HepG2 (cell line): ENCODE data around the gene CTSD. TPM values are rescaled to one million over a fixed set of nuclear protein-coding genes. Genes with fewer than 3 reads are reported as not detected.
A peak's percentile ranks its signal among the peaks of the same experiment; 100 is the strongest.

Source experiments
- ATAC-seq: fragments of 200-7000 bp; cut with Tn5 transposase; 3 replicates; pipeline ENCODE4 v1.9.1; 2020; ENCODE audit warnings: mild to moderate bottlenecking, moderate library complexity
- BruUV-seq: library from RNA; stranded (reverse); fragments of 400-500 nt; replicated peaks from 2 replicates; lab custom pipeline; 2021; lab: Mats Ljungman, UMichigan
- CTCF ChIA-PET: fragments of 300-600 bp; formaldehyde crosslinking; extraction: SDS; loops from one replicate; lab custom pipeline; 2021; ENCODE audit warnings: low total read pairs, inconsistent platforms, low intra/inter-chr PET ratio; lab: Yijun Ruan, JAX
- POLR2A ChIA-PET: fragments of 350-600 bp; sonication (Branson Sonifier 250); formaldehyde crosslinking; loops from one replicate; lab custom pipeline; 2020; ENCODE audit warnings: antibody characterized with exemption, inconsistent platforms; lab: Yijun Ruan, JAX
- DNase-seq: peaks from one replicate; pipeline ENCODE4 v3.0.0-alpha.2; 2015; ENCODE audit warnings: low spot score
- FAIRE-seq: peaks from 3 replicates; lab custom pipeline; 2011; peaks lifted over from hg19 to GRCh38; lab: Jason Lieb, UNC
- H2AFZ ChIP-seq: one replicate; pipeline ENCODE4 v1.6.1; 2011; ENCODE audit warnings: low read length, inconsistent platforms
- H3K27ac ChIP-seq: fragments of 300-600 bp; 3 replicates; pipeline ENCODE4 v1.8.0; 2011; ENCODE audit warnings: mixed run types, mild to moderate bottlenecking, mixed read lengths, low read length, inconsistent platforms; ENCODE audit not compliant: insufficient read depth; ENCODE audit errors: extremely low read length
- H3K27me3 ChIP-seq, 2 experiments: fragments of 200-600 bp in 1 of 2; 2 replicates in 1 of 2; 3 replicates in 1 of 2; pipeline versions ENCODE4 v1.6.0 to v1.8.0; 2011; ENCODE audit warnings: low read length in 2 of 2, mild to moderate bottlenecking in 2 of 2, moderate library complexity in 2 of 2, inconsistent platforms in 1 of 2; ENCODE audit not compliant: insufficient read depth in 2 of 2, control insufficient read depth in 1 of 2
- H3K36me3 ChIP-seq, 2 experiments: fragments of 200-600 bp in 1 of 2; replicated peaks in 1 of 2; 2 replicates in 1 of 2; 3 replicates in 1 of 2; pipeline versions ENCODE4 v1.5.1 to v1.8.0; 2011; ENCODE audit warnings: low read length in 2 of 2, inconsistent platforms in 1 of 2; ENCODE audit not compliant: insufficient read depth in 2 of 2, control insufficient read depth in 1 of 2
- H3K4me1 ChIP-seq: 2 replicates; pipeline ENCODE4 v1.5.1; 2012; ENCODE audit warnings: low read length, inconsistent platforms; ENCODE audit not compliant: insufficient read depth
- H3K4me2 ChIP-seq: 2 replicates; pipeline ENCODE4 v1.6.0; 2011; ENCODE audit warnings: low read depth, low read length, inconsistent platforms
- H3K4me3 ChIP-seq, 3 experiments: fragments of 200-600 bp in 1 of 3; sonication (generic), shearing (Covaris generic) in 1 of 3; replicated peaks in 1 of 3; 2 replicates each; pipeline ENCODE4 v1.5.1; 2011 to 2016; ENCODE audit warnings: low read length in 3 of 3, inconsistent platforms in 2 of 3, low read depth in 2 of 3, mild to moderate bottlenecking in 2 of 3, control low read depth in 1 of 3, mixed read lengths in 1 of 3; ENCODE audit not compliant: insufficient read depth in 1 of 3
- H3K79me2 ChIP-seq: one replicate; pipeline ENCODE4 v1.6.1; 2011; ENCODE audit warnings: low read length, inconsistent platforms; ENCODE audit not compliant: insufficient read depth
- H3K9ac ChIP-seq: 2 replicates; pipeline ENCODE4 v1.6.0; 2011; ENCODE audit warnings: mild to moderate bottlenecking, low read depth, low read length, inconsistent platforms; ENCODE audit not compliant: insufficient read depth
- H3K9me3 ChIP-seq: 2 replicates; pipeline ENCODE4 v1.5.1; 2012; ENCODE audit warnings: mild to moderate bottlenecking, low read length
- H4K20me1 ChIP-seq: 2 replicates; pipeline ENCODE4 v1.6.0; 2011; ENCODE audit warnings: inconsistent platforms, mild to moderate bottlenecking, low read length, moderate library complexity; ENCODE audit not compliant: insufficient read depth
- ADNP ChIP-seq: sonication (generic); formaldehyde crosslinking; IDR thresholded peaks from 2 replicates; pipeline ENCODE4 v1.4.0; 2020; ENCODE audit warnings: missing genetic modification reagents
- CCAR2 ChIP-seq: fragments of 200-400 bp; formaldehyde crosslinking; optimal IDR thresholded peaks from 2 replicates; pipeline ENCODE3; 2018; ENCODE audit warnings: low read depth, mild to moderate bottlenecking, low read length, moderate library complexity
- FOXK2 ChIP-seq: fragments of 450-650 bp; IDR thresholded peaks from 2 replicates; pipeline ENCODE4 v1.6.1; 2016
- HDAC1 ChIP-seq: sonication (generic); formaldehyde crosslinking; IDR thresholded peaks from 2 replicates; pipeline ENCODE4 v1.5.1; 2020; ENCODE audit warnings: mild to moderate bottlenecking, missing genetic modification reagents
- IRF2 ChIP-seq: IDR thresholded peaks from 2 replicates; pipeline ENCODE4 v1.6.1; 2018; ENCODE audit warnings: missing genetic modification reagents, missing compliant biosample characterization
- MAFG ChIP-seq: sonication (generic); formaldehyde crosslinking; IDR thresholded peaks from 2 replicates; pipeline ENCODE4 v1.5.1; 2020; ENCODE audit warnings: mild to moderate bottlenecking, missing genetic modification reagents
- NR2F6 ChIP-seq, 2 experiments: IDR thresholded peaks; 2 replicates each; pipeline ENCODE4 v1.6.1; 2016; ENCODE audit warnings: antibody characterized with exemption in 1 of 2, mild to moderate bottlenecking in 1 of 2
- SOX13 ChIP-seq, 3 experiments: fragments of 450-650 bp in 1 of 3; sonication (generic) in 1 of 3; formaldehyde crosslinking in 1 of 3; IDR thresholded peaks in 2 of 3; conservative IDR thresholded peaks in 1 of 3; 2 replicates each; pipeline versions ENCODE4 v1.5.0 to v1.6.1; 2016 to 2020; ENCODE audit warnings: antibody characterized with exemption in 1 of 3, mild to moderate bottlenecking in 1 of 3, missing compliant biosample characterization in 1 of 3, missing genetic modification reagents in 1 of 3, moderate library complexity in 1 of 3
- U2AF1 ChIP-seq: fragments of 200-400 bp; formaldehyde crosslinking; optimal IDR thresholded peaks from 2 replicates; pipeline ENCODE3; 2017; ENCODE audit warnings: mild to moderate bottlenecking, low read depth, low read length
- YEATS4 ChIP-seq: sonication (generic); formaldehyde crosslinking; IDR thresholded peaks from 2 replicates; pipeline ENCODE4 v1.4.0; 2020; ENCODE audit warnings: missing genetic modification reagents, borderline replicate concordance
- ZNF432 ChIP-seq: sonication (generic); formaldehyde crosslinking; IDR thresholded peaks from 2 replicates; pipeline ENCODE4 v1.5.0; 2020; ENCODE audit warnings: missing genetic modification reagents, mild to moderate bottlenecking, borderline replicate concordance
- ZNF703 ChIP-seq: sonication (generic); formaldehyde crosslinking; IDR thresholded peaks from 2 replicates; pipeline ENCODE4 v1.5.1; 2020; ENCODE audit warnings: missing genetic modification reagents, mild to moderate bottlenecking, moderate library complexity, borderline replicate concordance
- WGBS: methylation state at CpG from one replicate; pipeline ENCODE4 v1.1.6; 2017; ENCODE audit warnings: low lambda C conversion rate; 5-methylcytosine and 5-hydroxymethylcytosine counted together
- in situ Hi-C: cut with HindIII; loops from 2 replicates; pipeline ENCODE4 v1.10.0; 2017; ENCODE audit warnings: low pct_unique_long_range_greater_than_20kb; ENCODE audit not compliant: extremely low pct_ligation_motif_present
- intact Hi-C: fragments of 100-400 bp; cut with micrococcal nuclease; formaldehyde crosslinking; loops from one replicate; pipeline ENCODE4 v1.10.0; 2022; ENCODE audit not compliant: unreplicated experiment
- polyA plus RNA-seq, 8 experiments: library from polyadenylated mRNA; depleted of rRNA in 3 of 8; stranded (reverse) in 7 of 8; unstranded in 1 of 8; fragments of >200 nt; fragmentation: Illumina TruSeq in 4 of 8; extraction: Trizol in 4 of 8; gene quantifications; 2 replicates each; pipeline versions ENCODE4 v1.2.1 to v1.2.3, GENCODE V29; 2011 to 2016; ENCODE audit warnings: low read depth in 4 of 8, missing spikeins in 1 of 8, mixed read lengths in 1 of 8; ENCODE audit not compliant: insufficient read depth in 1 of 8
- total RNA-seq, 5 experiments: library from RNA; depleted of rRNA; stranded (reverse); fragments of >200 nt; fragmentation: Illumina TruSeq; extraction: Trizol; gene quantifications; 2 replicates each; pipeline ENCODE4 v1.2.3, GENCODE V29; 2016; ENCODE audit warnings: low read depth in 1 of 5
- TF ChIP-seq, protein P1 (sequence below): sonication (generic); formaldehyde crosslinking; IDR thresholded peaks from 2 replicates; pipeline ENCODE4 v1.8.1; 2023; ENCODE audit warnings: mild to moderate bottlenecking, moderate library complexity, missing genetic modification reagents
- TF ChIP-seq, protein P2 (sequence below), 2 experiments: fragments of 450-650 bp in 1 of 2; sonication (generic) in 1 of 2; formaldehyde crosslinking; IDR thresholded peaks; 2 replicates each; pipeline versions ENCODE4 v1.5.0 to v1.8.0; 2020 to 2022; ENCODE audit warnings: mild to moderate bottlenecking in 1 of 2, missing genetic modification reagents in 1 of 2
- TF ChIP-seq, protein P3 (sequence below): sonication (generic); formaldehyde crosslinking; IDR thresholded peaks from 2 replicates; pipeline ENCODE4 v1.4.0; 2020; ENCODE audit warnings: missing genetic modification reagents, borderline replicate concordance
- TF ChIP-seq, protein P4 (sequence below): sonication (generic); formaldehyde crosslinking; IDR thresholded peaks from 2 replicates; pipeline ENCODE4 v1.8.0; 2022; ENCODE audit warnings: mild to moderate bottlenecking, missing genetic modification reagents; ENCODE audit not compliant: insufficient replicate concordance

Gene CTSD
- total and polyA plus RNA-seq, 2 of the 13 experiments (the other 11 are each of a cell fraction or from before 2014, with no cell fraction given): 143 to 230 TPM

DNA sequence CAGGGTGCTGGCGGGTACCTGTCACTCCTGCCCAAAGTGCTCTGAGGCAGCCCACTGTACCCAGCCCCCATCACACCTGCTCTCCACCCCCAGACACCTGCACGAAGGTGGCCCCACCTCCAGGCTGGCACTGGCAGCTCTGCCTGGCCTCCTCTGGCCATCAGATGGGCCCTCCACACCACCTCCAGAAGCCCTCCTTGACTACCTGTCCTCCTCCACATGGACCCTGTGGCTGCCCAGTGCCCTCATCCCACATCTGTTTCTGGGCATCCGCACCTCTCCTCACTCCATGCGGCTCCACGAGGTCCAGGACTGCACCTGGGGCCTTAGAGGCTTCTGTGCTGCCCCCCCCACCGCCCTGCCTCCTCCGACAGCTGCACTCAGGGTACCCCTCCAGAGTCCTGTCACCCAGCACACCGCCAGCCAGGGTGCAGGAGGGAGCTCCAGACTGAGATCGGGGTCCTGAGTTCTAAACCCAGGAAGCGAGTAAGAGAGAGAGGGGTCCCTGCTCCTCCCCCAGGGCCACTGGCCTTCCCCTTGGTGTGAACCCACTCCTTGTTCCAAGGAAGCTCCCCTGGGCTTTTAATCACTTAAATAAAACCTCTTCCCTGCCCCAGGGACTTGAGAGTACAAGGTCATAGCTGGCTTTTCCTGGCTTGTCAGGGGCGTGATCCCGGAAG is 1.7 kb downstream of the CTSD start:
- DNase-seq (no peak), FAIRE-seq (no peak), ATAC-seq (no peak)
- WGBS: 72% methylated on average over 6 of the region's 12 CpGs
- POLR2A ChIA-PET: interaction anchor here (0.9 to 1.9 kb wide), 13 partner anchors 9 to 375 kb away, joined by 3 to 12 read pairs (median 3); partner anchors contain the start of gene IFITM10
- CTCF ChIA-PET: no interaction called here
- H3K79me2 ChIP-seq: peaks cover 9% of the 10 kb centered on the region
- peak overlapping the region; percentile 84 to 93 (median 85); a peak in 5 of 6 replicates for H3K4me3 ChIP-seq
- peak overlapping the region; percentile 76 for H3K27ac ChIP-seq
- peak overlapping the region; percentile 89 for H3K4me2 ChIP-seq
- in situ Hi-C loops (loop anchor here (5.0 kb wide), 1 partner anchor 65 kb away; the partner anchor contains the start of gene KRTAP5-6), intact Hi-C loops (loop anchor here (2.0 kb wide), 1 partner anchor 73 kb away; the partner anchor contains the start of gene SYT8)
- BruUV-seq: TSS peak; percentile 56
- H2AFZ ChIP-seq: no peak overlapping the region
- H3K4me1 ChIP-seq: peaks cover 38% of the 10 kb centered on the region
- peaks cover 11 to 13% of the 10 kb centered on the region in 2 experiments; a peak in 4 of 5 replicates for H3K36me3 ChIP-seq
- H3K9ac ChIP-seq: peak overlapping the region; percentile 82; the same call in 1 of the 2 replicates
- peaks cover 0 to 11% of the 10 kb centered on the region in 2 experiments; a peak in 2 of 5 replicates for H3K27me3 ChIP-seq
- peaks cover 6% of the 10 kb centered on the region; the same call in 1 of the 2 replicates for H4K20me1 ChIP-seq
- no peaks in the 10 kb centered on the region for H3K9me3 ChIP-seq
- TF ChIP-seq SOX13 (IDR thresholded peaks at IDR 0.05) (no peak), SOX13 (CRISPR knock-in tag; conservative IDR thresholded peaks at IDR 0.05 in 1 of 2, IDR thresholded peaks at IDR 0.05 in 1 of 2) (no peak), MAFG (CRISPR knock-in tag) (no peak), YEATS4 (no peak), CCAR2 (no peak), FOXK2 (no peak), ZNF703 (CRISPR knock-in tag) (no peak), NR2F6 (IDR thresholded peaks at IDR 0.05) (peak; percentile 66; the same call in 1 of the 2 replicates), NR2F6 (CRISPR knock-in tag; IDR thresholded peaks at IDR 0.05) (peak; percentile 78; the same call in 1 of the 2 replicates), ADNP (CRISPR knock-in tag) (no peak), IRF2 (no peak), HDAC1 (no peak), U2AF1 (no peak), ZNF432 (CRISPR knock-in tag) (no peak)
- TF ChIP-seq, protein P1, sequence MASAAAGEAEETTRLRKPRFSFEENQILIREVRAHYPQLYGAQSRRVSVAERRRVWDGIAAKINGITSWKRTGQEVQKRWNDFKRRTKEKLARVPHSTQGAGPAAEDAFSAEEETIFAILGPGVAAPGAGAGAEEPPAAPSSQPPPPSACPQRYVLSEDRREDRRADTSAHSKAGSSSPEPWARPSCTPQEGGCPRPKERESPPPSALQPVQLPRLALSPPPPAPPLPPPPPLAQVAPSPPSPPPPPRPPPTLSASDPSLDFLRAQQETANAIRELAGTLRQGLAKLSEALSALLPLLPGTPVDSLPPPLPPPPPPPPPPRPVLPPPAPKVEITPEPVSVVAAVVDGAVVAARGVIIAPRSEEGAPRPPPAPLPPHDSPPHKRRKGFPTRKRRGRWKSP (CRISPR knock-in tag): no peak
- TF ChIP-seq, protein P2, sequence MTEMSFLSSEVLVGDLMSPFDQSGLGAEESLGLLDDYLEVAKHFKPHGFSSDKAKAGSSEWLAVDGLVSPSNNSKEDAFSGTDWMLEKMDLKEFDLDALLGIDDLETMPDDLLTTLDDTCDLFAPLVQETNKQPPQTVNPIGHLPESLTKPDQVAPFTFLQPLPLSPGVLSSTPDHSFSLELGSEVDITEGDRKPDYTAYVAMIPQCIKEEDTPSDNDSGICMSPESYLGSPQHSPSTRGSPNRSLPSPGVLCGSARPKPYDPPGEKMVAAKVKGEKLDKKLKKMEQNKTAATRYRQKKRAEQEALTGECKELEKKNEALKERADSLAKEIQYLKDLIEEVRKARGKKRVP (CRISPR knock-in tag; IDR thresholded peaks at IDR 0.05): no peak
- TF ChIP-seq, protein P3, sequence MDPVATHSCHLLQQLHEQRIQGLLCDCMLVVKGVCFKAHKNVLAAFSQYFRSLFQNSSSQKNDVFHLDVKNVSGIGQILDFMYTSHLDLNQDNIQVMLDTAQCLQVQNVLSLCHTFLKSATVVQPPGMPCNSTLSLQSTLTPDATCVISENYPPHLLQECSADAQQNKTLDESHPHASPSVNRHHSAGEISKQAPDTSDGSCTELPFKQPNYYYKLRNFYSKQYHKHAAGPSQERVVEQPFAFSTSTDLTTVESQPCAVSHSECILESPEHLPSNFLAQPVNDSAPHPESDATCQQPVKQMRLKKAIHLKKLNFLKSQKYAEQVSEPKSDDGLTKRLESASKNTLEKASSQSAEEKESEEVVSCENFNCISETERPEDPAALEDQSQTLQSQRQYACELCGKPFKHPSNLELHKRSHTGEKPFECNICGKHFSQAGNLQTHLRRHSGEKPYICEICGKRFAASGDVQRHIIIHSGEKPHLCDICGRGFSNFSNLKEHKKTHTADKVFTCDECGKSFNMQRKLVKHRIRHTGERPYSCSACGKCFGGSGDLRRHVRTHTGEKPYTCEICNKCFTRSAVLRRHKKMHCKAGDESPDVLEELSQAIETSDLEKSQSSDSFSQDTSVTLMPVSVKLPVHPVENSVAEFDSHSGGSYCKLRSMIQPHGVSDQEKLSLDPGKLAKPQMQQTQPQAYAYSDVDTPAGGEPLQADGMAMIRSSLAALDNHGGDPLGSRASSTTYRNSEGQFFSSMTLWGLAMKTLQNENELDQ: no peak
- TF ChIP-seq, protein P4, sequence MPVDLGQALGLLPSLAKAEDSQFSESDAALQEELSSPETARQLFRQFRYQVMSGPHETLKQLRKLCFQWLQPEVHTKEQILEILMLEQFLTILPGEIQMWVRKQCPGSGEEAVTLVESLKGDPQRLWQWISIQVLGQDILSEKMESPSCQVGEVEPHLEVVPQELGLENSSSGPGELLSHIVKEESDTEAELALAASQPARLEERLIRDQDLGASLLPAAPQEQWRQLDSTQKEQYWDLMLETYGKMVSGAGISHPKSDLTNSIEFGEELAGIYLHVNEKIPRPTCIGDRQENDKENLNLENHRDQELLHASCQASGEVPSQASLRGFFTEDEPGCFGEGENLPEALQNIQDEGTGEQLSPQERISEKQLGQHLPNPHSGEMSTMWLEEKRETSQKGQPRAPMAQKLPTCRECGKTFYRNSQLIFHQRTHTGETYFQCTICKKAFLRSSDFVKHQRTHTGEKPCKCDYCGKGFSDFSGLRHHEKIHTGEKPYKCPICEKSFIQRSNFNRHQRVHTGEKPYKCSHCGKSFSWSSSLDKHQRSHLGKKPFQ (CRISPR knock-in tag): peak; percentile 38
